ENCODE data around the gene CCNDBP1.

GRCh38 chr15:43210807-43211206 lies 25.6 kb downstream of the CCNDBP1 start:
- no peak for TF ChIP-seq CTCF (IDR thresholded peaks at IDR 0.05; ENCODE audit: insufficient read depth, low read depth, low read length)
- no peak for TF ChIP-seq EZH2 (IDR thresholded peaks at IDR 0.05; ENCODE audit: insufficient read depth, low read length)
